ENCODE data around the gene MYBPC2. TPM values are rescaled to one million over a fixed set of nuclear protein-coding genes. Genes with fewer than 3 reads are reported as not detected.

The MYBPC2 gene
- total RNA-seq, 1 donor from 2014 or later = 0.35 TPM

Other genes with a start within 250 kb of the MYBPC2 start
- 0.85 and 36.5 TPM in 2 replicates for gene MYH14, start 229.3 kb upstream of the MYBPC2 start, total RNA-seq
- 0.17 and 6.5 TPM in 2 replicates for gene KCNC3, start 103.5 kb upstream of the MYBPC2 start, total RNA-seq
- 15.2 TPM in 1 of 2 replicates, not detected in the other for gene NAPSA, start 67.3 kb upstream of the MYBPC2 start, total RNA-seq
- gene NR1H2, start 56.4 kb upstream of the MYBPC2 start, total RNA-seq = 67.0 and 72.5 TPM in 2 replicates
- 23.9 and 34.7 TPM in 2 replicates for gene POLD1, start 48.5 kb upstream of the MYBPC2 start, total RNA-seq
- not detected in 2 replicates for gene SPIB, start 14.0 kb upstream of the MYBPC2 start, total RNA-seq
- gene EMC10, start 43.6 kb downstream of the MYBPC2 start, total RNA-seq = 58.3 and 78.7 TPM in 2 replicates
- 0.52 and 0.89 TPM in 2 replicates for gene GARIN5A, start 44.0 kb downstream of the MYBPC2 start, total RNA-seq
- 13.5 and 19.8 TPM in 2 replicates for gene JOSD2, start 78.3 kb downstream of the MYBPC2 start, total RNA-seq
- not detected in 2 replicates for gene ASPDH, start 81.0 kb downstream of the MYBPC2 start, total RNA-seq
- gene LRRC4B, start 135.5 kb downstream of the MYBPC2 start, total RNA-seq = 0.30 TPM in 1 of 2 replicates, not detected in the other
- 0.40 TPM in 1 of 2 replicates, not detected in the other for gene SYT3, start 207.0 kb downstream of the MYBPC2 start, total RNA-seq
- 0.40 TPM in 1 of 2 replicates, not detected in the other for gene C19orf81, start 216.6 kb downstream of the MYBPC2 start, total RNA-seq